CD14-positive monocyte (primary cell): ENCODE measurements around the gene GTF3C1. TPM values are rescaled to one million over a fixed set of nuclear protein-coding genes. Genes with fewer than 3 reads are reported as not detected.

Source experiments
- DNase-seq, 3 donors: peaks; one replicate each; pipeline ENCODE4 v3.0.0-alpha.2; 2011 to 2022
- H2AFZ ChIP-seq: 2 replicates; pipeline ENCODE4 v1.6.0; 2012; ENCODE audit warnings: mild to moderate bottlenecking, low read depth, low read length, inconsistent platforms; ENCODE audit not compliant: insufficient read depth, poor library complexity, severe bottlenecking
- H3K27ac ChIP-seq, 2 donors: 1 replicate in 1 of 2; 2 replicates in 1 of 2; pipeline ENCODE4 v1.5.1; 2012 to 2013; ENCODE audit warnings: low read length in 2 of 2, control low read depth in 1 of 2, inconsistent platforms in 1 of 2, low read depth in 1 of 2, mild to moderate bottlenecking in 1 of 2
- H3K27me3 ChIP-seq, 2 donors: one replicate each; pipeline versions ENCODE4 v1.6.0 to v1.6.1; 2011 to 2013; ENCODE audit warnings: low read length in 2 of 2; ENCODE audit not compliant: control insufficient read depth in 2 of 2, insufficient read depth in 2 of 2
- H3K36me3 ChIP-seq, 2 donors: replicated peaks in 1 of 2; 1 replicate in 1 of 2; 2 replicates in 1 of 2; pipeline versions ENCODE4 v1.5.1 to v1.6.1; 2012 to 2013; ENCODE audit warnings: low read length in 2 of 2, control low read depth in 1 of 2, inconsistent platforms in 1 of 2, mild to moderate bottlenecking in 1 of 2; ENCODE audit not compliant: insufficient read depth in 2 of 2, control insufficient read depth in 1 of 2
- H3K4me1 ChIP-seq, 2 donors: 1 replicate in 1 of 2; 2 replicates in 1 of 2; pipeline versions ENCODE4 v1.5.1 to v1.6.1; 2012 to 2013; ENCODE audit warnings: low read length in 2 of 2, control low read depth in 1 of 2, inconsistent platforms in 1 of 2, mild to moderate bottlenecking in 1 of 2, moderate library complexity in 1 of 2; ENCODE audit not compliant: insufficient read depth in 2 of 2, control insufficient read depth in 1 of 2
- H3K4me2 ChIP-seq: replicated peaks from 2 replicates; pipeline ENCODE3; 2012; ENCODE audit warnings: low read length, moderate library complexity, mild to moderate bottlenecking; ENCODE audit not compliant: poor library complexity, severe bottlenecking; ENCODE audit errors: extremely low read depth
- H3K4me3 ChIP-seq, 3 experiments: fragments of 200-600 bp in 1 of 3; sonication (generic) in 1 of 3; replicated peaks in 1 of 3; 1 replicate in 2 of 3; 2 replicates in 1 of 3; pipeline ENCODE4 v1.5.1; 2011 to 2013; ENCODE audit warnings: low read length in 3 of 3, mild to moderate bottlenecking in 3 of 3, control low read depth in 2 of 3, low read depth in 2 of 3, inconsistent platforms in 1 of 3, moderate library complexity in 1 of 3
- H3K79me2 ChIP-seq: 2 replicates; pipeline ENCODE4 v1.6.0; 2012; ENCODE audit warnings: mild to moderate bottlenecking, control low read depth, inconsistent platforms, low read length, moderate library complexity; ENCODE audit not compliant: insufficient read depth
- H3K9ac ChIP-seq: 2 replicates; pipeline ENCODE4 v1.6.0; 2017; ENCODE audit warnings: low read length, mild to moderate bottlenecking; ENCODE audit not compliant: insufficient read depth, poor library complexity, severe bottlenecking
- H3K9me3 ChIP-seq, 2 donors: replicated peaks in 1 of 2; 1 replicate in 1 of 2; 2 replicates in 1 of 2; pipeline versions ENCODE4 v1.5.1 to v1.6.1; 2012 to 2013; ENCODE audit warnings: low read length in 2 of 2, control low read depth in 1 of 2; ENCODE audit not compliant: control insufficient read depth in 1 of 2, insufficient read depth in 1 of 2
- H4K20me1 ChIP-seq: 2 replicates; pipeline ENCODE4 v1.6.0; 2012; ENCODE audit warnings: mild to moderate bottlenecking, low read length, control low read depth, moderate library complexity; ENCODE audit not compliant: insufficient read depth
- H3K27ac Mint-ChIP-seq, 7 donors: one replicate each; pipeline ENCODE4 v1.8.0; 2020; ENCODE audit warnings: mild to moderate bottlenecking in 7 of 7, mixed read lengths in 7 of 7, moderate library complexity in 6 of 7, inconsistent platforms in 2 of 7
- H3K27me3 Mint-ChIP-seq, 3 donors: one replicate each; pipeline ENCODE4 v1.8.0; 2021 to 2022; ENCODE audit warnings: low read depth in 3 of 3, mild to moderate bottlenecking in 3 of 3, mixed read lengths in 3 of 3, moderate library complexity in 3 of 3, inconsistent platforms in 1 of 3
- H3K36me3 Mint-ChIP-seq, 2 donors: one replicate each; pipeline ENCODE4 v1.8.0; 2020; ENCODE audit warnings: mixed read lengths in 2 of 2, inconsistent platforms in 1 of 2, mild to moderate bottlenecking in 1 of 2
- H3K4me1 Mint-ChIP-seq: one replicate; pipeline ENCODE4 v1.8.0; 2020; ENCODE audit warnings: mild to moderate bottlenecking, mixed read lengths
- H3K4me3 Mint-ChIP-seq, 2 donors: one replicate each; pipeline ENCODE4 v1.8.0; 2020; ENCODE audit warnings: mild to moderate bottlenecking in 2 of 2, mixed read lengths in 2 of 2, moderate library complexity in 1 of 2
- H3K9me3 Mint-ChIP-seq, 7 donors: one replicate each; pipeline ENCODE4 v1.8.0; 2020 to 2022; ENCODE audit warnings: mixed read lengths in 7 of 7, mild to moderate bottlenecking in 6 of 7, moderate library complexity in 6 of 7, inconsistent platforms in 2 of 7
- WGBS: methylation state at CpG from one replicate; pipeline ENCODE4 v1.1.5; 2013; ENCODE audit warnings: missing lambda C conversion rate; ENCODE audit not compliant: insufficient coverage; 5-methylcytosine and 5-hydroxymethylcytosine counted together
- intact Hi-C, 2 donors: fragments of 100-400 bp; cut with micrococcal nuclease; formaldehyde crosslinking; loops; one replicate each; pipeline versions ENCODE4 v1.15.0 to v1.15.1; 2023
- polyA plus RNA-seq, 3 donors: library from polyadenylated mRNA; depleted of rRNA in 1 of 3; unstranded in 2 of 3; stranded (reverse) in 1 of 3; fragments of 300-500 nt in 2 of 3; fragments of >200 nt in 1 of 3; fragmentation: Illumina TruSeq in 2 of 3; gene quantifications; 1 replicate in 2 of 3; 2 replicates in 1 of 3; pipeline ENCODE4 v1.2.3, GENCODE V29; 2012 to 2021
- TF ChIP-seq, protein P1 (sequence below): fragments of 200-600 bp; IDR thresholded peaks from one replicate; pipeline ENCODE4 v1.8.0; 2022; ENCODE audit warnings: antibody characterized with exemption, mild to moderate bottlenecking

GTF3C1 gene
- polyA plus RNA-seq, 3 donors = 7.0 to 22.0 (median 12.8) TPM

DNA sequence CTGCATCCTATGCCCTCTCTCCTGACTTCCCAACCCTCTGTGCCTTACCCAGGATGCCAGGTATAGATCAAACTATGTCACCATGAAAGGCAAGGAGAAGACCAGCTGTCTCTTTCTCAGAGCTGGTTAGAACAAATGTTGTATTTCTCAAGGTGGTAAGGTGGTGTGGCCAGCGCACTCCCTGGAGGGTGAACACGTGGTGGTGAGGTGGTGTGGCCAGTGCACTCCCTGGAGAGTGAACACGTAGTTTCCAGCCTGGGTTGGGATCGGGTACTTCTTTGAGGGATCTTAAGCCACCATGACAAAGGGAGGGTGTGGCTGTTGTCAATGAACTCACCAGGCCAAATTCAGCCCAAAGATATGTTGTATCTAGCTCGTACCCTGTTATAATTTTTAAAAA lies 27.0 kb upstream of the GTF3C1 start:
- H3K4me1 Mint-ChIP-seq = peaks cover 8% of the 10 kb centered on the region
- 50% methylated on average over 2 of the region's 5 CpGs for WGBS
- Histone ChIP-seq H3K9me3 (no peaks in the 10 kb centered on the region), H3K27me3 (no peaks in the 10 kb centered on the region), H3K9ac (no peak overlapping the region), H3K4me1 (peaks cover 0 to 1% of the 10 kb centered on the region in 2 donors), H3K27ac (no peak overlapping the region), H3K4me3 (no peak overlapping the region), H3K36me3 (peaks cover 7 to 14% of the 10 kb centered on the region in 2 donors), H3K4me2 (no peak overlapping the region), H3K79me2 (no peaks in the 10 kb centered on the region), H2AFZ (no peak overlapping the region), H4K20me1 (no peaks in the 10 kb centered on the region)
- TF ChIP-seq, protein P1, sequence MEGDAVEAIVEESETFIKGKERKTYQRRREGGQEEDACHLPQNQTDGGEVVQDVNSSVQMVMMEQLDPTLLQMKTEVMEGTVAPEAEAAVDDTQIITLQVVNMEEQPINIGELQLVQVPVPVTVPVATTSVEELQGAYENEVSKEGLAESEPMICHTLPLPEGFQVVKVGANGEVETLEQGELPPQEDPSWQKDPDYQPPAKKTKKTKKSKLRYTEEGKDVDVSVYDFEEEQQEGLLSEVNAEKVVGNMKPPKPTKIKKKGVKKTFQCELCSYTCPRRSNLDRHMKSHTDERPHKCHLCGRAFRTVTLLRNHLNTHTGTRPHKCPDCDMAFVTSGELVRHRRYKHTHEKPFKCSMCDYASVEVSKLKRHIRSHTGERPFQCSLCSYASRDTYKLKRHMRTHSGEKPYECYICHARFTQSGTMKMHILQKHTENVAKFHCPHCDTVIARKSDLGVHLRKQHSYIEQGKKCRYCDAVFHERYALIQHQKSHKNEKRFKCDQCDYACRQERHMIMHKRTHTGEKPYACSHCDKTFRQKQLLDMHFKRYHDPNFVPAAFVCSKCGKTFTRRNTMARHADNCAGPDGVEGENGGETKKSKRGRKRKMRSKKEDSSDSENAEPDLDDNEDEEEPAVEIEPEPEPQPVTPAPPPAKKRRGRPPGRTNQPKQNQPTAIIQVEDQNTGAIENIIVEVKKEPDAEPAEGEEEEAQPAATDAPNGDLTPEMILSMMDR = no peak
- no peak overlapping the region for H3K4me3 Mint-ChIP-seq
- H3K27ac Mint-ChIP-seq = peak overlapping the region in 3 of 7 donors; percentile 1 to 69 (median 54)
- H3K27me3 Mint-ChIP-seq = peaks cover 0 to 7% (median 0%) of the 10 kb centered on the region in 3 donors
- H3K9me3 Mint-ChIP-seq = peaks cover 0 to under 1% (median 0%) of the 10 kb centered on the region in 7 donors
- intact Hi-C loops = no loop called here
- H3K36me3 Mint-ChIP-seq = peaks cover 26 to 28% of the 10 kb centered on the region in 2 donors
- no peak for DNase-seq

- H3K36me3 Mint-ChIP-seq = peaks cover 19 to 21% of the 10 kb centered on the region in 2 donors
- H3K79me2 ChIP-seq = no peaks in the 10 kb centered on the region
- H3K4me1 Mint-ChIP-seq = peaks cover 4% of the 10 kb centered on the region
- no peaks in the 10 kb centered on the region for H3K9me3 Mint-ChIP-seq
- H3K27ac ChIP-seq = no peak overlapping the region
- H3K27me3 Mint-ChIP-seq = peaks cover 0 to 5% (median 0%) of the 10 kb centered on the region in 3 donors
- peak overlapping the region in 1 of 7 donors; percentile 75 for H3K27ac Mint-ChIP-seq
- H3K9me3 ChIP-seq = no peaks in the 10 kb centered on the region
- no peak overlapping the region for H3K4me3 Mint-ChIP-seq
- TF ChIP-seq, protein P1 = no peak
- no peak overlapping the region for H3K4me3 ChIP-seq
- H4K20me1 ChIP-seq = no peaks in the 10 kb centered on the region
- H3K9ac ChIP-seq = no peak overlapping the region
- no peaks in the 10 kb centered on the region for H3K4me1 ChIP-seq
- H3K27me3 ChIP-seq = no peaks in the 10 kb centered on the region
- 86% methylated on average over 5 of the region's 6 CpGs for whole genome bisulfite sequencing
- no peak overlapping the region for H2AFZ ChIP-seq
- H3K36me3 ChIP-seq = peaks cover 7 to 14% of the 10 kb centered on the region in 2 donors
- H3K4me2 ChIP-seq = no peak overlapping the region
- DNase-seq = no peak
- intact Hi-C loops = no loop called here
Measured at GRCh38 chr16:27572711-27573110, 23.0 kb upstream of the GTF3C1 start.
